Lower lobe of right lung (tissue), 2 donors: ENCODE data around the gene SARS2. TPM values are rescaled to one million over a fixed set of nuclear protein-coding genes. Genes with fewer than 3 reads are reported as not detected.

Experiments used
- ATAC-seq, 2 donors: fragments of 200-7000 bp; cut with Tn5 transposase; one replicate each; pipeline ENCODE4 v1.9.1; 2020 to 2022; ENCODE audit warnings: mild to moderate bottlenecking in 2 of 2, moderate library complexity in 2 of 2
- DNase-seq: peaks from one replicate; pipeline ENCODE4 v3.0.0-alpha.2; 2020
- H3K27ac ChIP-seq: fragments of 200-600 bp; one replicate; pipeline ENCODE4 v1.8.0; 2022
- H3K27me3 ChIP-seq: fragments of 200-600 bp; one replicate; pipeline ENCODE4 v1.8.0; 2022; ENCODE audit warnings: low read depth
- H3K36me3 ChIP-seq: fragments of 200-600 bp; one replicate; pipeline ENCODE4 v1.8.0; 2022; ENCODE audit warnings: mild to moderate bottlenecking
- H3K4me1 ChIP-seq: fragments of 200-600 bp; one replicate; pipeline ENCODE4 v1.8.0; 2022
- H3K4me3 ChIP-seq: fragments of 200-600 bp; one replicate; pipeline ENCODE4 v1.8.0; 2022; ENCODE audit warnings: mild to moderate bottlenecking
- H3K9me3 ChIP-seq: fragments of 200-600 bp; one replicate; pipeline ENCODE4 v1.8.0; 2022
- CTCF ChIP-seq: fragments of 200-600 bp; IDR thresholded peaks from one replicate; pipeline ENCODE4 v1.8.0; 2022; ENCODE audit warnings: antibody characterized with exemption, mild to moderate bottlenecking
- intact Hi-C: fragments of 100-400 bp; cut with DNase I; formaldehyde crosslinking; loops from one replicate; pipeline ENCODE4 v1.11.0; 2022
- total RNA-seq: library from RNA; stranded (reverse); fragmentation: NEBNext Ultra II Directional; extraction: Animal tissue kit (Norgen Biotek cat#: 25700); gene quantifications from one replicate; pipeline ENCODE4 v1.2.1, GENCODE V29; 2021
- donor health status: DM: no; HTN: yes; CAD: no; lungs with severe emphysema.

Gene SARS2
- total RNA-seq, 1 donor from 2014 or later = 21.0 TPM

- DNase-seq = peak; percentile 12
- intact Hi-C loops = no loop called here
Measured at GRCh38 chr19:38917921-38918491, 12.6 kb downstream of the SARS2 start.

GRCh38 chr19:38917516-38917915 lies 13.0 kb downstream of the SARS2 start:
- intact Hi-C loops = no loop called here
- Histone ChIP-seq H3K9me3 (no peaks in the 10 kb centered on the region), H3K27ac (no peak overlapping the region), H3K27me3 (no peaks in the 10 kb centered on the region), H3K4me1 (no peaks in the 10 kb centered on the region), H3K36me3 (peaks cover 12% of the 10 kb centered on the region), H3K4me3 (no peak overlapping the region)
- ATAC-seq (no peak), DNase-seq (no peak)
- no peak for TF ChIP-seq CTCF

More at GRCh38 chr19:38917921-38918491, 12.6 kb downstream of the SARS2 start:
- ATAC-seq = no peak
- no peak for TF ChIP-seq CTCF
- Histone ChIP-seq H3K27ac (no peak overlapping the region), H3K4me1 (no peaks in the 10 kb centered on the region), H3K36me3 (peaks cover 12% of the 10 kb centered on the region), H3K4me3 (no peak overlapping the region), H3K27me3 (no peaks in the 10 kb centered on the region), H3K9me3 (no peaks in the 10 kb centered on the region)

- H3K27ac ChIP-seq = no peak overlapping the region
- H3K27me3 ChIP-seq = peaks cover 13% of the 10 kb centered on the region
- H3K36me3 ChIP-seq = no peaks in the 10 kb centered on the region
- no peak for TF ChIP-seq CTCF
- no peaks in the 10 kb centered on the region for H3K4me1 ChIP-seq
- ATAC-seq (no peak), DNase-seq (peak; percentile 34)
- H3K4me3 ChIP-seq = no peak overlapping the region
- no peaks in the 10 kb centered on the region for H3K9me3 ChIP-seq
- intact Hi-C loops = no loop called here
Measured at GRCh38 chr19:38915329-38916321, 14.9 kb downstream of the SARS2 start.

DNA sequence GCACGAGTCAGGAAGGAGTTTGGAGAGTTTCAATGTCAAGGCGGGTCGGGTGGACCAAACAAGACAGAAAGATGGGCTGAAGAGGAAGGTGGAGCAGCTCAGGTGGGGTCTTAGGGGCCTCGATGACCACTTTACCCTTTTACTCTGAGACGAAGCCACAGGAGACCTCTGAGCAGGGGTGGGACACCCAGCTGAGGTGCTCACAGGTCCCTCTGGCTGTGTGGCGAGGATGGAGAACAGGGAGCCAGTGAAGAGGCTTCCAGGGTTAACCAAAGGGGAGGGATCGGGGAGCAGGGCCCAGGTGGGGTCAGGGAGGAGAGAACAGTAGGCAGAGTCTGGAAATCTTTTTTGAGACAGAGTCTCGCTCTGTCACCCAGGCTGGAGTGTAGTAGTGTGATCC lies 16.6 kb downstream of the SARS2 start:
- ATAC-seq = no peak
- Histone ChIP-seq H3K4me3 (no peak overlapping the region), H3K4me1 (no peaks in the 10 kb centered on the region), H3K9me3 (no peaks in the 10 kb centered on the region), H3K27me3 (peaks cover 13% of the 10 kb centered on the region), H3K36me3 (peaks cover 6% of the 10 kb centered on the region), H3K27ac (no peak overlapping the region)
- no peak for TF ChIP-seq CTCF
- intact Hi-C loops = no loop called here
- peak; percentile 17 for DNase-seq

GRCh38 chr19:38912600-38913514 lies 17.7 kb downstream of the SARS2 start:
- peaks cover 16% of the 10 kb centered on the region for H3K36me3 ChIP-seq
- no peaks in the 10 kb centered on the region for H3K9me3 ChIP-seq
- H3K4me1 ChIP-seq = no peaks in the 10 kb centered on the region
- no peak for TF ChIP-seq CTCF
- ATAC-seq (peak in 1 of 2 donors; percentile 28), DNase-seq (no peak)
- H3K4me3 ChIP-seq = no peak overlapping the region
- H3K27me3 ChIP-seq = peaks cover 13% of the 10 kb centered on the region
- H3K27ac ChIP-seq = no peak overlapping the region
- intact Hi-C loops = no loop called here
